Esophagus squamous epithelium (tissue), 4 donors: ENCODE results near the gene DCTN4.

Experiments
- POLR2A ChIP-seq, 4 donors: fragments of 450-650 bp; IDR thresholded peaks; one replicate each; pipeline ENCODE4 v1.6.1; 2017; ENCODE audit warnings: antibody characterized with exemption in 4 of 4, mild to moderate bottlenecking in 4 of 4, moderate library complexity in 3 of 4
- TF ChIP-seq, protein P1 (sequence below), 6 experiments: fragments of 450-650 bp in 4 of 6; fragments of 200-600 bp in 2 of 6; sonication (generic) in 2 of 6; IDR thresholded peaks; one replicate each; pipeline ENCODE4 v1.5.1; 2016 to 2019; ENCODE audit warnings: antibody characterized with exemption in 6 of 6, mild to moderate bottlenecking in 4 of 6, moderate library complexity in 4 of 6

DNA sequence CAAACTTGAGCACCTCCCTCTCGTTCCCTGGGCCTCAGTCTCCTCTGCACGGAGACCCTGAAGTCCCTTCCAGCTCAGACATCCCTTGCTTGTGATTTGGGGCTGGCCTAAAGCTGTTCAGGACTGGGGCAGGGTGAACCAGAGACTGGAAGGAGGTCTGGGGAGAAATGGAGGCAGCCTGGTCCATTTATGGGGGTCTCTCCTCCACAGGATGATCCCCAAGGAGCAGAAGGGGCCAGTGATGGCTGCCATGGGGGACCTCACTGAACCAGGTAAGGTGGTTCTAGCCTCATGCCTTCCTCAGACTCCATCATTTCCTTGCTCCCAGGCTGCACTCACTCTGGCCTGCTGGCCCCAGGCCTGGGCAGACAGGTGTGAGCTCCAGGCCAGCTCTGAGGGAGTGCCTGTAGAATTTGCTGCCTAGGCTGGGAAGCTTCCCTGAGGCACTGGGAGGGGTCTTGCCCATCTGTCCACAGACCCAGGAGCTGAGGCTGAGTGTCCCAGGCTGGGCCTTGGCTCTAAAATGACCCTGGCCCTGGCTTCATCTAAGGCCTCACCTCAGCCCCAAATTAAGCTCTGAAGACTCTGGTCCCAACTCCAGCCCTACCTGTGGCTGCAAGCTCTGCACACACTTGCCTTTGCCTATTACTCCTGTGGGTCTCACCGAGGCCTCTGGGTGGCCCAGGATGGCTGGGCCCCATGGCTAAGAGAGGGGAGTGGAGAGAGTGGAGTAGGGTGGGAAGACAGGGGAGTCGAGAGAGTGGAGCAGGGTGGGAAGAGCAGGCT lies 95.9 kb downstream of the DCTN4 start:
- TF ChIP-seq, protein P1, sequence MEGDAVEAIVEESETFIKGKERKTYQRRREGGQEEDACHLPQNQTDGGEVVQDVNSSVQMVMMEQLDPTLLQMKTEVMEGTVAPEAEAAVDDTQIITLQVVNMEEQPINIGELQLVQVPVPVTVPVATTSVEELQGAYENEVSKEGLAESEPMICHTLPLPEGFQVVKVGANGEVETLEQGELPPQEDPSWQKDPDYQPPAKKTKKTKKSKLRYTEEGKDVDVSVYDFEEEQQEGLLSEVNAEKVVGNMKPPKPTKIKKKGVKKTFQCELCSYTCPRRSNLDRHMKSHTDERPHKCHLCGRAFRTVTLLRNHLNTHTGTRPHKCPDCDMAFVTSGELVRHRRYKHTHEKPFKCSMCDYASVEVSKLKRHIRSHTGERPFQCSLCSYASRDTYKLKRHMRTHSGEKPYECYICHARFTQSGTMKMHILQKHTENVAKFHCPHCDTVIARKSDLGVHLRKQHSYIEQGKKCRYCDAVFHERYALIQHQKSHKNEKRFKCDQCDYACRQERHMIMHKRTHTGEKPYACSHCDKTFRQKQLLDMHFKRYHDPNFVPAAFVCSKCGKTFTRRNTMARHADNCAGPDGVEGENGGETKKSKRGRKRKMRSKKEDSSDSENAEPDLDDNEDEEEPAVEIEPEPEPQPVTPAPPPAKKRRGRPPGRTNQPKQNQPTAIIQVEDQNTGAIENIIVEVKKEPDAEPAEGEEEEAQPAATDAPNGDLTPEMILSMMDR (IDR thresholded peaks at IDR 0.05): no peak
- TF ChIP-seq POLR2A (IDR thresholded peaks at IDR 0.05): no peak
